ENCODE measurements around the gene IGF2R. TPM values are rescaled to one million over a fixed set of nuclear protein-coding genes. Genes with fewer than 3 reads are reported as not detected.

Gene IGF2R
- total and polyA plus RNA-seq, 2 donors (not counting 1 experiment from before 2014, with no cell fraction given) = 9.5 to 53.3 TPM

- Mint-ChIP-seq H3K4me3 (no peak overlapping the region), H3K27ac (no peak overlapping the region), H3K9me3 (ENCODE audit: insufficient read depth) (peaks cover 3% of the 10 kb centered on the region), H3K27me3 (peaks cover 4% of the 10 kb centered on the region), H3K4me1 (no peaks in the 10 kb centered on the region)
- H3K9ac ChIP-seq (ENCODE audit: low read length) = no peak overlapping the region
- intact Hi-C loops (cut with micrococcal nuclease) = no loop called here
- DNase-seq (no peak), ATAC-seq (ENCODE audit: low read depth) (no peak)
- H3K27me3 ChIP-seq (replicated peaks in 1 of 4; ENCODE audit: control extremely low read depth in 1 of 4, control insufficient read depth in 3 of 4, insufficient read depth in 4 of 4, low read length in 3 of 4) = no peaks in the 10 kb centered on the region
- no peak overlapping the region for H2AFZ ChIP-seq (ENCODE audit: insufficient read depth, low read depth, low read length, poor library complexity, severe bottlenecking)
- ChIA-PET CTCF (interaction anchor here (1.6 kb wide), 1 partner anchor 18 kb away, joined by 4 read pairs; no protein-coding TSS in a partner anchor), POLR2A (no interaction called here)
- TF ChIP-seq CTCF (IDR thresholded peaks at IDR 0.05) (no peak), EZH2 (IDR thresholded peaks at IDR 0.05; ENCODE audit: borderline replicate concordance, insufficient read depth, low read depth, low read length, poor library complexity, severe bottlenecking) (no peak)
- peaks cover 0 to 24% (median 7%) of the 10 kb centered on the region in 3 donors for H3K9me3 ChIP-seq (ENCODE audit: control extremely low read depth in 1 of 3, control insufficient read depth in 2 of 3, insufficient read depth in 1 of 3, low read length in 2 of 3)
- H3K79me2 ChIP-seq (ENCODE audit: control insufficient read depth, insufficient read depth, low read length) = no peaks in the 10 kb centered on the region
- H3K4me2 ChIP-seq (replicated peaks; ENCODE audit: low read depth, low read length, poor library complexity, severe bottlenecking) = no peak overlapping the region
- 100% methylated on average over 1 of the region's 1 CpG for WGBS (ENCODE audit: insufficient coverage)
- H3K36me3 ChIP-seq (replicated peaks in 1 of 2; ENCODE audit: control extremely low read depth in 1 of 2, control insufficient read depth in 1 of 2, extremely low read depth in 1 of 2, insufficient read depth in 2 of 2, low read length in 1 of 2) = no peaks in the 10 kb centered on the region
- H3K4me3 ChIP-seq (ENCODE audit: control extremely low read depth in 1 of 5, extremely low read depth in 1 of 5, insufficient read depth in 1 of 5, low read depth in 2 of 5, low read length in 4 of 5) = no peak overlapping the region
- no peaks in the 10 kb centered on the region for H4K20me1 ChIP-seq (ENCODE audit: control insufficient read depth, insufficient read depth, low read length, poor library complexity, severe bottlenecking)
- no peak overlapping the region for H3K27ac ChIP-seq (ENCODE audit: low read length in 2 of 2)
- no peaks in the 10 kb centered on the region for H3K4me1 ChIP-seq (ENCODE audit: control insufficient read depth in 2 of 2, insufficient read depth in 2 of 2, low read length in 2 of 2)
Measured at GRCh38 chr6:160120087-160120486, 151.2 kb downstream of the IGF2R start.

GRCh38 chr6:160121558-160121957 lies 152.7 kb downstream of the IGF2R start, which contains the start of gene SLC22A1:
Gene SLC22A1, plus strand, starts transcription at chr6:160121815. Its CDS starts 121 bp downstream, at chr6:160121936.
- TF ChIP-seq CTCF (IDR thresholded peaks at IDR 0.05) = no peak
- TF ChIP-seq EZH2 (IDR thresholded peaks at IDR 0.05; ENCODE audit: borderline replicate concordance, insufficient read depth, low read depth, low read length, poor library complexity, severe bottlenecking) = no peak
- intact Hi-C loops (cut with micrococcal nuclease) = no loop called here
- Histone ChIP-seq H2AFZ (ENCODE audit: insufficient read depth, low read depth, low read length, poor library complexity, severe bottlenecking) (no peak within 1 kb of the TSS), H3K27ac (ENCODE audit: low read length in 2 of 2) (no peak within 1 kb of the TSS), H3K4me1 (ENCODE audit: control insufficient read depth in 2 of 2, insufficient read depth in 2 of 2, low read length in 2 of 2) (no peaks in the 10 kb centered on the region), H3K36me3 (replicated peaks in 1 of 2; ENCODE audit: control extremely low read depth in 1 of 2, control insufficient read depth in 1 of 2, extremely low read depth in 1 of 2, insufficient read depth in 2 of 2, low read length in 1 of 2) (no peaks in the 10 kb centered on the region), H3K9me3 (ENCODE audit: control extremely low read depth in 1 of 3, control insufficient read depth in 2 of 3, insufficient read depth in 1 of 3, low read length in 2 of 3) (peaks cover 0 to 24% (median 7%) of the 10 kb centered on the region in 3 donors), H4K20me1 (ENCODE audit: control insufficient read depth, insufficient read depth, low read length, poor library complexity, severe bottlenecking) (no peaks in the 10 kb centered on the region), H3K27me3 (replicated peaks in 1 of 4; ENCODE audit: control extremely low read depth in 1 of 4, control insufficient read depth in 3 of 4, insufficient read depth in 4 of 4, low read length in 3 of 4) (no peaks in the 10 kb centered on the region), H3K9ac (ENCODE audit: low read length) (no peak within 1 kb of the TSS), H3K79me2 (ENCODE audit: control insufficient read depth, insufficient read depth, low read length) (no peaks in the 10 kb centered on the region), H3K4me2 (replicated peaks; ENCODE audit: low read depth, low read length, poor library complexity, severe bottlenecking) (no peak within 1 kb of the TSS), H3K4me3 (ENCODE audit: control extremely low read depth in 1 of 5, extremely low read depth in 1 of 5, insufficient read depth in 1 of 5, low read depth in 2 of 5, low read length in 4 of 5) (no peak within 1 kb of the TSS)
- H3K27ac Mint-ChIP-seq = no peak within 1 kb of the TSS
- ATAC-seq (ENCODE audit: low read depth) = no peak
- H3K4me1 Mint-ChIP-seq = no peaks in the 10 kb centered on the region
- CTCF ChIA-PET = no interaction called here
- POLR2A ChIA-PET = no interaction called here
- no peak for DNase-seq
- peaks cover 3% of the 10 kb centered on the region for H3K9me3 Mint-ChIP-seq (ENCODE audit: insufficient read depth)
- 94% methylated on average over 7 of the region's 8 CpGs for WGBS (ENCODE audit: insufficient coverage)
- no peak within 1 kb of the TSS for H3K4me3 Mint-ChIP-seq
- peaks cover 4% of the 10 kb centered on the region for H3K27me3 Mint-ChIP-seq
